Measurements from ENCODE around the gene LETM1.

Gene LETM1

DNA sequence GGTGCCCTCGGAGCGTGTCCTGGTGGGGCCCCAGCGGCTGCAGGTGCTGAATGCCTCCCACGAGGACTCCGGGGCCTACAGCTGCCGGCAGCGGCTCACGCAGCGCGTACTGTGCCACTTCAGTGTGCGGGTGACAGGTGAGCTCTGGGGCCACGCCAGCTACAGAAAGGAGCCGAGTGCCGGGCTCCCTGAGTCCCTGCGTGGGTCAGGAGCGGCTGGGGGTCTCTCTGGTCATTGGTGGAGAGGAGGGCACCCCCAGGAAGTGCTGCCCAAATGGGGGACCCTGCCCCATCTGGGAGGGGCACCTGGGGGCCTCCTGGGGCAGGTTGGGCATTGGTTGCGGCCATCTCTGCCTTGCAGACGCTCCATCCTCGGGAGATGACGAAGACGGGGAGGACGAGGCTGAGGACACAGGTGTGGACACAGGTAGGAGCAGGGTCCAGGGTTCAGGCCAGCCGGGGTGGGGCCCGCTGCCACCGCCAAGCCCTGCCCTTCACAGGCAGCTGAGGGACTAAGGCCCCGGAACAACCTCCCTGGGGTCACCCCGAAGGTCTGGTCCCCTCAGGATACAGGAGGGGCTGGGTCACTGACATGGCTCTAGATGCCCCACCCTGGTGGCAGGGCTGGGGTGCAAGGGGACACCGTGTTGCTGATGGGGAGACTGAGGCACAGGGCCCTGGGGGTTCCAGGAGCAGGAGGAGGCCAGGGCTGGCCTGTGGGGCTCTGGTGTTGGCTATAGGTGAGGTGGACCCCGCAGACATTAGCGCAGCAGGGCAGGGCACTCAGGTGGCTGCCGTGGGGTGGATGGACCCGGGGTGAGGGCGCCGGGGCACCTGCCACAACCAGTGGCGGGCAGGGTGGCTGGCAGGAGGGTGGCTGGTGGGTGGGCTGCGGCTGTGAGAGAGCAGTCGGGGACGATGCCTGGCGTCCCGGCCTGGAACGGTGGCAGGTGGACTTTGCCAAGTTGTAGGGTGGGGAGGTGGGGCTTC, 56.3 kb downstream of the LETM1 start:
- Histone ChIP-seq H3K36me3 (ENCODE audit: control insufficient read depth, insufficient read depth, low read length) (peaks cover 17% of the 10 kb centered on the region), H3K9me3 (ENCODE audit: control insufficient read depth, low read length) (no peaks in the 10 kb centered on the region), H3K4me3 (ENCODE audit: extremely low read depth, insufficient read depth, low read length, poor library complexity, severe bottlenecking) (no peak overlapping the region), H3K27ac (ENCODE audit: low read depth, low read length, severe bottlenecking) (no peak overlapping the region), H3K4me1 (ENCODE audit: control insufficient read depth, insufficient read depth, low read length, poor library complexity, severe bottlenecking) (no peaks in the 10 kb centered on the region)
- WGBS, 2 experiments (ENCODE audit: insufficient coverage in 2 of 2), result 97% methylated on average over 32 to 40 of the region's 41 CpGs

DNA sequence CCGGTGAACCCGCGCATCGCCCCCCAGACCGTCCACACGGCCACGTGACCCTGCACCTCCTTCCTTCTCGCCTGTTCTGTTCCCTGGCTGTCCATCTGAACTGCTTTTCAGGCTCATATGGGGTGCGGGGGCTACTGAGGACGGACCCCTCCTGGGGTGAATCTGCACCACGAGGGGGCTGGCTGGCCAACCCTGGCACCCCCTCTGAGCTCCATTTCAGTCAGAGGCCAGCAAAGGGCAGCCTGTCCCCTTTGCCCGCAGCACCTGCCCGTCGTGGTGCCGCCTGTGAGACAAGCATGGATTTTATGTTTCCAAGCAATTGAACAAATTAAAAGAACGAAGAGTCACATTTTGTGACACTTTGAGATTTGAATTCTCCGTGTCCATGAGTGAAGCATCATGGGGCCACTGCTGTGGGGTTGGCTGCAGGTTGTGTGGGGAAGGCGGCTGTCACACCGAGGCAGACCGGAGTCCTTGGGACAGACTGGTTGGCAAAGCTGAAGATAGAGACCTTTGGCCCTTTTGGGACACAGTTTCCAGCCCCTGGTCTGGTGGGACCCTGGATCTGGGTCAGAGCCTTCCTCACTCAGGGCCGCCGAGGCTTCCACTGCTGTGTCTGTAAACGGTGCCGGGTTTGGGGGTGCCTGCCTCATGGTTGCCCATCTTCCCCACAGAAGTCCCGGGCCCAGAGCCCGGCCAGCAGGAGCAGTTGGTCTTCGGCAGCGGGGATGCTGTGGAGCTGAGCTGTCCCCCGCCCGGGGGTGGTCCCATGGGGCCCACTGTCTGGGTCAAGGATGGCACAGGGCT, 57.2 kb downstream of the LETM1 start:
- 93 to 95% methylated on average over 26 to 30 of the region's 30 CpGs for WGBS, 2 experiments (ENCODE audit: insufficient coverage in 2 of 2)
- H3K9me3 ChIP-seq (ENCODE audit: control insufficient read depth, low read length), result no peaks in the 10 kb centered on the region
- no peaks in the 10 kb centered on the region for H3K4me1 ChIP-seq (ENCODE audit: control insufficient read depth, insufficient read depth, low read length, poor library complexity, severe bottlenecking)
- peaks cover 14% of the 10 kb centered on the region for H3K36me3 ChIP-seq (ENCODE audit: control insufficient read depth, insufficient read depth, low read length)
- no peak overlapping the region for H3K4me3 ChIP-seq (ENCODE audit: extremely low read depth, insufficient read depth, low read length, poor library complexity, severe bottlenecking)
- no peak overlapping the region for H3K27ac ChIP-seq (ENCODE audit: low read depth, low read length, severe bottlenecking)

DNA sequence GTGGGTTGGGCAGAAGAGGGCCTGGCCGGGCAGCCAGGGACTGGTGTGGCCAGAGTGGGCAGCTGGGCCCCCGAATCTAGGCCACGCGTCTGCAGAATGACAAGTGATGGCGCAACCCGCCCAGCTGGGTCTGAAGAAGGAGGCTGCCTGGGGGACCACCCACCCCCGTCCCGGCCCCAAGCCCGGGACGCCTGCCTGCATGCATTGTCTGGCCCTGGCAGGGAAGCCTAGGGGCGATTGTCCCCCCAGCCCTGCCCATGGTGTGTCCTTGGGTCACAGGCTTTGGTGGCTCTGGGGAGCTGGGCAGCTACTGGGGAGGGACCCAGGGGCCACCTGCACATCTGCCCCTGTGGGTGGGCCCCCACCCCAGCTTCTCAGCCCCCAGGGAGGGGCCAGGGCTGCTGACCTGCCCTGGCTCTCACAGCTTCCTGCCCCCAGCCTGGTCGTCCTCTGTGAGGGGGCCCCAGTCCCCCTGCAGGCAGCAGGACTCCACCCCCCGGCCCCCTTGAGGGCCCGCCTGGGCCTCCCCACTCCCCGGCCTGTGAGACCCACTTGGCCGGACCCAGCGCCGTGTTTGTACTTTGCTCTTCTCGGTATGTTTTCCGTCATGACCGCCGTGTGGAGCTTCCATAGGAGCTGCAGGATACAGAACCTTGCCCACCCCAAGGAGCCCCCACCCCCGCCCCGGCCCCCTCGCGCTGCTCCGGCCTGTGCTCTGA, 57.9 kb downstream of the LETM1 start:
- H3K4me1 ChIP-seq (ENCODE audit: control insufficient read depth, insufficient read depth, low read length, poor library complexity, severe bottlenecking), result no peaks in the 10 kb centered on the region
- H3K9me3 ChIP-seq (ENCODE audit: control insufficient read depth, low read length), result no peaks in the 10 kb centered on the region
- H3K36me3 ChIP-seq (ENCODE audit: control insufficient read depth, insufficient read depth, low read length), result peaks cover 10% of the 10 kb centered on the region
- 93% methylated on average over 17 to 22 of the region's 27 CpGs for WGBS, 2 experiments (ENCODE audit: insufficient coverage in 2 of 2)
- no peak overlapping the region for H3K27ac ChIP-seq (ENCODE audit: low read depth, low read length, severe bottlenecking)
- H3K4me3 ChIP-seq (ENCODE audit: extremely low read depth, insufficient read depth, low read length, poor library complexity, severe bottlenecking), result no peak overlapping the region

DNA sequence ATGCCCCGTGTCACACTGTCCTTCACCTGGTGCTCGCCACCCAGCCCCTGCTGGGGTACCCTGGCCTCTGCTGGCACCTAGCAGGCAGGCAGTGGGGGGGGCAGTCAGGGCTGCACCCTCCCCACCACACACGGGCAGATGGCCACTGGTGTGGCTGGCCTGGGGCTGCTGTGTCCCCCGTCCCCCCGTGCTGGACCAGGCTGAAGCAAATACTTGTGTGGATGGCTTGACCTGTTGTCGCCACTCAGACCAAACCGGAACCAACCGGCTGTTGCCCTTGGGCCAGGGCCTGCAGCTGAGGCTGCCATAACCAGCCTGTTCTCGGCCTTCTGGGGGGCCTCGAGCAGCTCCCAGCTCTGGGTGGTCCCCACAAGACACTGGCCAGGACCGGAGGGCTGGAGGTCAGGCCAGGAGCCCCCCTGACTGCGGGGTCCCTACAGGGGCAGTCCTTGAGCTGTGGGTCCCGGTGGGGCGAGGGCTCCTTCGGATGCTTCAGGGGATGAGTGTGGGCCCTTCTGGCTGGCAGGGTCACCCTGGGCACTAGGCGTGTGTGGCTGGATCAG, 58.6 kb downstream of the LETM1 start:
- Histone ChIP-seq H3K9me3 (ENCODE audit: control insufficient read depth, low read length) (no peaks in the 10 kb centered on the region), H3K27ac (ENCODE audit: low read depth, low read length, severe bottlenecking) (no peak overlapping the region), H3K36me3 (ENCODE audit: control insufficient read depth, insufficient read depth, low read length) (peaks cover 10% of the 10 kb centered on the region), H3K4me3 (ENCODE audit: extremely low read depth, insufficient read depth, low read length, poor library complexity, severe bottlenecking) (no peak overlapping the region), H3K4me1 (ENCODE audit: control insufficient read depth, insufficient read depth, low read length, poor library complexity, severe bottlenecking) (no peaks in the 10 kb centered on the region)
- WGBS, 2 experiments (ENCODE audit: insufficient coverage in 2 of 2), result 93 to 96% methylated on average over 13 to 16 of the region's 16 CpGs

DNA sequence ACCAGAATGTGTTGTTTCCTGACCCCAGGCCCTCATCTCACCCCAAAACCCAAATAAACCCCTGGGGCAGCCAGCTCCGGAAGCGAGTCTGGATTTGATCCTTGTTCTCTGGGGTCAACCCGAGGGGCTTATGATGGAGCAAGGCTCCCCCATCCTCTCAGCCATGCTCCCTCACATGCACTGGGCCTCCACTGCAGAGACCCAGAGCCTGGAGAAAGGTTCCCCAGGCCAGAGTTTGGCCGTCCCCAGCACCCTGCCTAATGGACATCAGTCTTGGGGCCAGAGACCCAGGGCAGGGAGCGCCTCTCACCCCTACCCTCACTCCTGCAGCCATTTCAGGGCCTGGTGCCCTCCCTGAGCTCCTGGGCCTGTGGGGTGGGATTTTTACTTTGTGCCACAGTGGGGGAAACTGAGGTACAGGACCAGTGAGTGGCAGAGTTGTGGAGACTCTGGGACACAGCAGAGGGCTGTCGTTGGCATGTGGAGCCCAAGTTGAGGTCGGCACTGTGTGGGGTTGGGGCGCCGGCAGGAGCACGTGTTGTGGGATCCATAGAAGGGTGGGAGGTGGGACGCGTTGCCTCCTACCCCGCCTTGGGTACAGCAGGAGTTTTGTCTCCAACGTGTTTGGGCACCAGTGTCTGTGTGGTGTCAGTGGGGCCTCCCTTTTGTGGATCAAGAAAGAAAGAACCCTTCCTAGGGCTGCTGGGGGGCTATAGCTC, 59.3 kb downstream of the LETM1 start:
- peaks cover 10% of the 10 kb centered on the region for H3K36me3 ChIP-seq (ENCODE audit: control insufficient read depth, insufficient read depth, low read length)
- H3K27ac ChIP-seq (ENCODE audit: low read depth, low read length, severe bottlenecking), result no peak overlapping the region
- no peaks in the 10 kb centered on the region for H3K4me1 ChIP-seq (ENCODE audit: control insufficient read depth, insufficient read depth, low read length, poor library complexity, severe bottlenecking)
- H3K4me3 ChIP-seq (ENCODE audit: extremely low read depth, insufficient read depth, low read length, poor library complexity, severe bottlenecking), result no peak overlapping the region
- 91 to 97% methylated on average over 13 to 14 of the region's 14 CpGs for WGBS, 2 experiments (ENCODE audit: insufficient coverage in 2 of 2)
- H3K9me3 ChIP-seq (ENCODE audit: control insufficient read depth, low read length), result no peaks in the 10 kb centered on the region

DNA sequence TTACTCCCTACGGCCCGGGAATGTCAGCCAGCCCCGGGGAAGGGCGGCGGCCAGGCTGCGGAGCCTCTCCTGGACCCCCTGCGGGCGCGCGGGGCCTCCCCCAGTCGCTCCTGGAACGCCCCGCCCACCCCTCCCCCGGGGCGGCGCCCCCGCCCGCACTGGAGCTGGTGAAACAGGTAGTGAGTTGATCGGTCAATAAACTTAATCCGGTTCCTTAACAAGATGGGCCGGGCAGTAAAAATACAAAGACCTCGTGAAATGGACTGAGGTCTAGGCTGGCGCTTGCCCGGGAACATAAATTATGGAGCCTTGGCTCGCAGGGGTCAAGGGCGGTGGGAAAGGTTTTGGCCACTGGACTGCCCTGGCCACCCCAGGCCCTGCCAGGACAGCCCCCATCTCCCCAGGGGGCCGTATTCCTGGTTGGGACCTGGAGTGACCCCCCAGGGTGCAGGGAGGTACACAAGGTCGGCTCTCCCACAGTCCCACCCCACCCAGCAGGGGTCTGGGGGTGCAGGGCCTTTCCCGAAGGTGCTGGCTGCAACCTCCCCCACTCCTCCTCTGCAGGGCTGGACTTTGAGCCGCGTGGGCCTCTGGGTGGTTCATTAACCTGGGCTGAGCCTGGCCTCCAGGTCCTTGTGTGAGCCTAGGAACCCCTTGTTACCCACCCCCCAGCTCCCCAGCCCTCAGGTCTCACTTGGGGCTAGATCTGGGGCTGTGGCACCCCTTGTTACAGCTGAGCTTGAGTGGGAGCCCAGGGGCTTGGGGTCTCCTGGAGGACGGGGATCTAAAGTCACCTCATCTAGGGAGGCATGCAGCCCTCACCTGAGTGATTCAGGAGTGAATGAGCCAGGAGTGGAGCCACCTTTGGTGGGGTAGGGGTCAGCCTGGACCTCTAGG, 60.4 kb downstream of the LETM1 start:
- peak overlapping the region; percentile 66 for H3K4me3 ChIP-seq (ENCODE audit: extremely low read depth, insufficient read depth, low read length, poor library complexity, severe bottlenecking)
- H3K36me3 ChIP-seq (ENCODE audit: control insufficient read depth, insufficient read depth, low read length), result peaks cover 8% of the 10 kb centered on the region
- H3K9me3 ChIP-seq (ENCODE audit: control insufficient read depth, low read length), result no peaks in the 10 kb centered on the region
- no peak overlapping the region for H3K27ac ChIP-seq (ENCODE audit: low read depth, low read length, severe bottlenecking)
- H3K4me1 ChIP-seq (ENCODE audit: control insufficient read depth, insufficient read depth, low read length, poor library complexity, severe bottlenecking), result no peaks in the 10 kb centered on the region
- WGBS, 2 experiments (ENCODE audit: insufficient coverage in 2 of 2), result 29 to 45% methylated on average over 22 to 23 of the region's 32 CpGs

DNA sequence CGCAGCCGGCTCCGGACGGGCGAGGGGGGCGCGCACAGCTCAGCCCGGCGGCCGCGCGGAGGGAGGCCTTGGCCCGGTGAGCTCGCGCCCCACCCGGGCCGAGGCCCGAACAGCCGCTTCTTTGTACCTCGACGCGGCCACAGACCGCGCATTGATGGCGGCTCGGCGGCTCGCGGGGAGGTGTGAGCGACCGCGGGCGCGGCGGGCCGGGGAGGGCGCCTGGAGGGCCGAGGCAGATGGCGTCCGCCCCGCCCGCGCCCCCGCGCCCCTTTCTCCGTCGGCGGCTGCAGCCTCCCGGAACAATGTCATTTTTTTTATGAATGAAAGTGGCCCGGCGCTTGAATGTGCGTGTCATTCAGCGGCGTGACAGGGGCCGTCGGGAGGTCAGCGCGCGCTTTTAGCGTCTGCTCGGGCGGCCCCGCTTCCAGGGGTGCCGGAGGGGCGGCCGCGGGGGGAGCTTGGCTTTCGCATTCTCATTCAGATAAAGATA, 61.1 kb downstream of the LETM1 start:
- H3K9me3 ChIP-seq (ENCODE audit: control insufficient read depth, low read length), result no peaks in the 10 kb centered on the region
- whole genome bisulfite sequencing, 2 experiments (ENCODE audit: insufficient coverage in 2 of 2), result 1 to 2% methylated on average over 56 to 62 of the region's 68 CpGs
- no peaks in the 10 kb centered on the region for H3K4me1 ChIP-seq (ENCODE audit: control insufficient read depth, insufficient read depth, low read length, poor library complexity, severe bottlenecking)
- peak overlapping the region; percentile 66 for H3K4me3 ChIP-seq (ENCODE audit: extremely low read depth, insufficient read depth, low read length, poor library complexity, severe bottlenecking)
- peaks cover 8% of the 10 kb centered on the region for H3K36me3 ChIP-seq (ENCODE audit: control insufficient read depth, insufficient read depth, low read length)
- H3K27ac ChIP-seq (ENCODE audit: low read depth, low read length, severe bottlenecking), result no peak overlapping the region

DNA sequence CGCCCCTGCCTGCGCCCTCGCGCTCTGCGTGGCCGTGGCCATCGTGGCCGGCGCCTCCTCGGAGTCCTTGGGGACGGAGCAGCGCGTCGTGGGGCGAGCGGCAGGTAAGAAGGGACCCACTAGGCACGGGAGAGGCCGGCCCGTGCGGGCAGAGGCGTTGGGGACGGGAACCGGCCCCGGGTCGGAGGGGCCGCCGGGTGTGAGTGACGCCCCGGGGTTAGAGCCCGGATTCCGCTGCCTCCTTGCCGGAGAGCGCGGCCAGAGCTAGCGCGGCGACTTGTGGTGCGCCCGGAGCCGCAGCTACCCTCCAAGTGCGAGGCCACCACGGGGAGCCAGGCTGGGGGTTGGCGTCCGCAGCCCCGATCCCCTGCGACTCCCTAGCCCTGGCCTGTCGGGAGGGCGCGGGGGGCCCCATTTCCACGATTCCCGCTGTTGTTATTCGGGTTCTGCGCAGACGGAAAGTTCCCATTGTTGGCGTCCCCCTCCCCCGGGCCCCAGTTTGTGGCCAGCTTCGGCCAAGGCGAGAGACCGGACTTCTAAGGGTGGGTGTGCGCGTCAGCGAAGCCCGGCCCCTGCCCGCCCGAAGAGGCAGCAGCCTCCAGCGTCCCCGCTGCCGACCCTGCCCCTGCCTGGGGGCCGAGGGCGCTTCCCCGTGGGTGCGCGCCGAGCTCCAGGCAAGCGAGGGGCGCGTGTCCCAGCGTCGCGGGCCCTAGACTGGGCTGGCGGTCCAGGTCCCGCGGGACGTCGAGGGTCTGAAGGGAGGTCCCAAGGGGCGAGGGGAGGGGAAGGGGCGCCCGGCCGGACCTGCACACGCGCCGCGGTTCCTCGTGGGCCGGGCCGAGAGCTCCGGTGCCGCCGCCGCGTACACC, 61.8 kb downstream of the LETM1 start:
- no peaks in the 10 kb centered on the region for H3K4me1 ChIP-seq (ENCODE audit: control insufficient read depth, insufficient read depth, low read length, poor library complexity, severe bottlenecking)
- no peak overlapping the region for H3K27ac ChIP-seq (ENCODE audit: low read depth, low read length, severe bottlenecking)
- no peaks in the 10 kb centered on the region for H3K9me3 ChIP-seq (ENCODE audit: control insufficient read depth, low read length)
- H3K36me3 ChIP-seq (ENCODE audit: control insufficient read depth, insufficient read depth, low read length), result peaks cover 6% of the 10 kb centered on the region
- H3K4me3 ChIP-seq (ENCODE audit: extremely low read depth, insufficient read depth, low read length, poor library complexity, severe bottlenecking), result peak overlapping the region; percentile 66
- 0 to 1% methylated on average over 92 to 95 of the region's 101 CpGs for WGBS, 2 experiments (ENCODE audit: insufficient coverage in 2 of 2)

Data from mesodermal cell (in vitro differentiated cells).